ENCODE measurements around the gene S100A4. TPM values are rescaled to one million over a fixed set of nuclear protein-coding genes. Genes with fewer than 3 reads are reported as not detected.
"Not testable (repeated sequence)": the region's sequence is repeated elsewhere in the genome, so short reads cannot be mapped to it uniquely, and the experiment has no call there.

S100A4 gene
- total RNA-seq, 1 donor: 63.0 TPM

- Histone ChIP-seq H3K27ac (ENCODE audit: low read depth, low read length) (no peak overlapping the region), H3K4me3 (ENCODE audit: insufficient read depth, low read length) (no peak overlapping the region), H2AFZ (ENCODE audit: low read length) (no peak overlapping the region), H3K9me3 (ENCODE audit: low read depth, low read length) (no peaks in the 10 kb centered on the region), H3K4me1 (ENCODE audit: insufficient read depth, low read length) (peaks cover 2% of the 10 kb centered on the region), H4K20me1 (ENCODE audit: insufficient read depth, low read length) (no peaks in the 10 kb centered on the region), H3K79me2 (ENCODE audit: insufficient read depth, low read length) (no peaks in the 10 kb centered on the region), H3K27me3 (ENCODE audit: insufficient read depth, low read length) (no peaks in the 10 kb centered on the region), H3K4me2 (ENCODE audit: insufficient read depth, low read length) (no peak overlapping the region), H3K36me3 (ENCODE audit: insufficient read depth, low read length) (no peaks in the 10 kb centered on the region)
- TF ChIP-seq CTCF (IDR thresholded peaks at IDR 0.05; ENCODE audit: extremely low read depth, low read depth, low read length): no peak
- DNase-seq (ENCODE audit: insufficient read length, low spot score, missing footprints): no peak
These were observed 20.4 kb downstream of the S100A4 start for GRCh38 chr1:153525088-153525728.

- DNase-seq (ENCODE audit: insufficient read length, low spot score, missing footprints); H4K20me1 ChIP-seq (ENCODE audit: insufficient read depth, low read length); H3K27ac ChIP-seq (ENCODE audit: low read depth, low read length); H3K27me3 ChIP-seq (ENCODE audit: insufficient read depth, low read length); H3K36me3 ChIP-seq (ENCODE audit: insufficient read depth, low read length); H3K9me3 ChIP-seq (ENCODE audit: low read depth, low read length); H2AFZ ChIP-seq (ENCODE audit: low read length); H3K4me3 ChIP-seq (ENCODE audit: insufficient read depth, low read length); H3K79me2 ChIP-seq (ENCODE audit: insufficient read depth, low read length); H3K4me1 ChIP-seq (ENCODE audit: insufficient read depth, low read length); H3K4me2 ChIP-seq (ENCODE audit: insufficient read depth, low read length): not testable (repeated sequence)
These were observed 23.1 kb downstream of the S100A4 start for GRCh38 chr1:153522353-153523048.

GRCh38 chr1:153521808-153522207 is 23.8 kb downstream of the S100A4 start:
- H3K4me2 ChIP-seq (ENCODE audit: insufficient read depth, low read length); H3K9me3 ChIP-seq (ENCODE audit: low read depth, low read length); H3K27me3 ChIP-seq (ENCODE audit: insufficient read depth, low read length); H2AFZ ChIP-seq (ENCODE audit: low read length); H3K27ac ChIP-seq (ENCODE audit: low read depth, low read length); H3K79me2 ChIP-seq (ENCODE audit: insufficient read depth, low read length); H3K4me1 ChIP-seq (ENCODE audit: insufficient read depth, low read length); H4K20me1 ChIP-seq (ENCODE audit: insufficient read depth, low read length); DNase-seq (ENCODE audit: insufficient read length, low spot score, missing footprints); H3K4me3 ChIP-seq (ENCODE audit: insufficient read depth, low read length); H3K36me3 ChIP-seq (ENCODE audit: insufficient read depth, low read length): not testable (repeated sequence)

- H3K27ac ChIP-seq (ENCODE audit: low read depth, low read length): no peak overlapping the region
- no peaks in the 10 kb centered on the region for H3K79me2 ChIP-seq (ENCODE audit: insufficient read depth, low read length)
- no peak overlapping the region for H2AFZ ChIP-seq (ENCODE audit: low read length)
- no peaks in the 10 kb centered on the region for H3K27me3 ChIP-seq (ENCODE audit: insufficient read depth, low read length)
- no peaks in the 10 kb centered on the region for H3K9me3 ChIP-seq (ENCODE audit: low read depth, low read length)
- H4K20me1 ChIP-seq (ENCODE audit: insufficient read depth, low read length): no peaks in the 10 kb centered on the region
- no peaks in the 10 kb centered on the region for H3K4me1 ChIP-seq (ENCODE audit: insufficient read depth, low read length)
- H3K4me2 ChIP-seq (ENCODE audit: insufficient read depth, low read length): no peak overlapping the region
- TF ChIP-seq CTCF (IDR thresholded peaks at IDR 0.05; ENCODE audit: extremely low read depth, low read depth, low read length): no peak
- H3K36me3 ChIP-seq (ENCODE audit: insufficient read depth, low read length): no peaks in the 10 kb centered on the region
- no peak overlapping the region for H3K4me3 ChIP-seq (ENCODE audit: insufficient read depth, low read length)
- DNase-seq (ENCODE audit: insufficient read length, low spot score, missing footprints): no peak
These were observed 24.7 kb downstream of the S100A4 start for GRCh38 chr1:153520818-153521476.

GRCh38 chr1:153520137-153520691 is 25.4 kb downstream of the S100A4 start:
- H3K27me3 ChIP-seq (ENCODE audit: insufficient read depth, low read length); H3K4me3 ChIP-seq (ENCODE audit: insufficient read depth, low read length); H3K79me2 ChIP-seq (ENCODE audit: insufficient read depth, low read length); H3K4me1 ChIP-seq (ENCODE audit: insufficient read depth, low read length); H3K27ac ChIP-seq (ENCODE audit: low read depth, low read length); H3K4me2 ChIP-seq (ENCODE audit: insufficient read depth, low read length); H3K36me3 ChIP-seq (ENCODE audit: insufficient read depth, low read length); H3K9me3 ChIP-seq (ENCODE audit: low read depth, low read length); DNase-seq (ENCODE audit: insufficient read length, low spot score, missing footprints); H4K20me1 ChIP-seq (ENCODE audit: insufficient read depth, low read length); H2AFZ ChIP-seq (ENCODE audit: low read length): not testable (repeated sequence)
